Measurements from ENCODE around the gene CACNA1C. TPM values are rescaled to one million over a fixed set of nuclear protein-coding genes. Genes with fewer than 3 reads are reported as not detected.

CACNA1C gene
- polyA plus RNA-seq, 1 donor from 2014 or later = 0.06 TPM

GRCh38 chr12:2290516-2291065 lies 237.8 kb downstream of the CACNA1C start:
- Mint-ChIP-seq H3K36me3 (no peaks in the 10 kb centered on the region), H3K4me1 (peaks cover 0 to 6% (median 2%) of the 10 kb centered on the region in 3 donors), H3K27me3 (peaks cover 10% of the 10 kb centered on the region), H3K9me3 (no peaks in the 10 kb centered on the region), H3K4me3 (no peak overlapping the region), H3K27ac (no peak overlapping the region)

GRCh38 chr12:2291182-2291832 lies 238.5 kb downstream of the CACNA1C start:
- Mint-ChIP-seq H3K9me3 (no peaks in the 10 kb centered on the region), H3K4me1 (peaks cover 0 to 6% (median 2%) of the 10 kb centered on the region in 3 donors), H3K36me3 (no peaks in the 10 kb centered on the region), H3K27ac (no peak overlapping the region), H3K27me3 (peaks cover 11% of the 10 kb centered on the region), H3K4me3 (no peak overlapping the region)

GRCh38 chr12:2291947-2292346 lies 239.2 kb downstream of the CACNA1C start:
- H3K36me3 Mint-ChIP-seq = no peaks in the 10 kb centered on the region
- H3K4me3 Mint-ChIP-seq = no peak overlapping the region
- H3K27ac Mint-ChIP-seq = no peak overlapping the region
- no peaks in the 10 kb centered on the region for H3K9me3 Mint-ChIP-seq
- peaks cover 15% of the 10 kb centered on the region for H3K27me3 Mint-ChIP-seq
- H3K4me1 Mint-ChIP-seq = peaks cover 0 to 9% (median 2%) of the 10 kb centered on the region in 3 donors

- Mint-ChIP-seq H3K9me3 (no peaks in the 10 kb centered on the region), H3K36me3 (no peaks in the 10 kb centered on the region), H3K27ac (no peak overlapping the region), H3K27me3 (peaks cover 17% of the 10 kb centered on the region), H3K4me3 (no peak overlapping the region), H3K4me1 (peaks cover 1 to 12% (median 2%) of the 10 kb centered on the region in 3 donors)
Measured at GRCh38 chr12:2292560-2292959, 239.8 kb downstream of the CACNA1C start.

GRCh38 chr12:2294651-2295475 lies 242.1 kb downstream of the CACNA1C start:
- Mint-ChIP-seq H3K4me3 (peak overlapping the region in 1 of 4 donors; percentile 2), H3K9me3 (no peaks in the 10 kb centered on the region), H3K27me3 (peaks cover 18% of the 10 kb centered on the region), H3K27ac (no peak overlapping the region), H3K36me3 (no peaks in the 10 kb centered on the region), H3K4me1 (peaks cover 5 to 22% (median 5%) of the 10 kb centered on the region in 3 donors)

GRCh38 chr12:2295941-2296461 lies 243.2 kb downstream of the CACNA1C start:
- Mint-ChIP-seq H3K27me3 (peaks cover 18% of the 10 kb centered on the region), H3K4me1 (peaks cover 5 to 22% (median 5%) of the 10 kb centered on the region in 3 donors)

GRCh38 chr12:2297004-2297403 lies 244.2 kb downstream of the CACNA1C start:
- H3K4me3 Mint-ChIP-seq = no peak overlapping the region
- peaks cover 17% of the 10 kb centered on the region for H3K27me3 Mint-ChIP-seq
- H3K27ac Mint-ChIP-seq = no peak overlapping the region
- peaks cover 5 to 22% (median 5%) of the 10 kb centered on the region in 3 donors for H3K4me1 Mint-ChIP-seq
- no peaks in the 10 kb centered on the region for H3K36me3 Mint-ChIP-seq
- no peaks in the 10 kb centered on the region for H3K9me3 Mint-ChIP-seq

More at GRCh38 chr12:2295941-2296461, 243.2 kb downstream of the CACNA1C start:
- H3K36me3 Mint-ChIP-seq = no peaks in the 10 kb centered on the region
- H3K4me3 Mint-ChIP-seq = no peak overlapping the region
- H3K9me3 Mint-ChIP-seq = no peaks in the 10 kb centered on the region
- H3K27ac Mint-ChIP-seq = no peak overlapping the region

- Mint-ChIP-seq H3K9me3 (no peaks in the 10 kb centered on the region), H3K27ac (no peak overlapping the region), H3K27me3 (peaks cover 17% of the 10 kb centered on the region), H3K4me3 (peak overlapping the region in 1 of 4 donors; percentile 1), H3K4me1 (peaks cover 5 to 22% (median 5%) of the 10 kb centered on the region in 3 donors), H3K36me3 (no peaks in the 10 kb centered on the region)
Measured at GRCh38 chr12:2297658-2298057, 244.9 kb downstream of the CACNA1C start.

GRCh38 chr12:2298556-2299200 lies 245.9 kb downstream of the CACNA1C start:
- H3K27me3 Mint-ChIP-seq = peaks cover 17% of the 10 kb centered on the region
- H3K4me3 Mint-ChIP-seq = no peak overlapping the region
- peaks cover 5 to 22% (median 5%) of the 10 kb centered on the region in 3 donors for H3K4me1 Mint-ChIP-seq
- H3K36me3 Mint-ChIP-seq = no peaks in the 10 kb centered on the region
- no peak overlapping the region for H3K27ac Mint-ChIP-seq
- no peaks in the 10 kb centered on the region for H3K9me3 Mint-ChIP-seq

GRCh38 chr12:2299206-2299605 lies 246.4 kb downstream of the CACNA1C start:
- H3K27me3 Mint-ChIP-seq = peaks cover 15% of the 10 kb centered on the region
- no peak overlapping the region for H3K27ac Mint-ChIP-seq
- H3K4me1 Mint-ChIP-seq = peaks cover 4 to 22% (median 5%) of the 10 kb centered on the region in 3 donors
- no peaks in the 10 kb centered on the region for H3K36me3 Mint-ChIP-seq
- no peaks in the 10 kb centered on the region for H3K9me3 Mint-ChIP-seq
- no peak overlapping the region for H3K4me3 Mint-ChIP-seq

GRCh38 chr12:2300168-2300567 lies 247.4 kb downstream of the CACNA1C start:
- H3K36me3 Mint-ChIP-seq = no peaks in the 10 kb centered on the region
- H3K9me3 Mint-ChIP-seq = no peaks in the 10 kb centered on the region
- no peak overlapping the region for H3K27ac Mint-ChIP-seq
- peaks cover 3 to 18% (median 5%) of the 10 kb centered on the region in 3 donors for H3K4me1 Mint-ChIP-seq
- peaks cover 13% of the 10 kb centered on the region for H3K27me3 Mint-ChIP-seq
- no peak overlapping the region for H3K4me3 Mint-ChIP-seq

GRCh38 chr12:2300886-2301285 lies 248.1 kb downstream of the CACNA1C start:
- Mint-ChIP-seq H3K27me3 (peaks cover 12% of the 10 kb centered on the region), H3K4me1 (peaks cover 3 to 16% (median 5%) of the 10 kb centered on the region in 3 donors)

GRCh38 chr12:2301531-2302461 lies 249.0 kb downstream of the CACNA1C start:
- Mint-ChIP-seq H3K36me3 (no peaks in the 10 kb centered on the region), H3K9me3 (no peaks in the 10 kb centered on the region), H3K4me1 (peaks cover 3 to 13% (median 5%) of the 10 kb centered on the region in 3 donors), H3K27me3 (peaks cover 7% of the 10 kb centered on the region), H3K4me3 (no peak overlapping the region), H3K27ac (no peak overlapping the region)

More at GRCh38 chr12:2300886-2301285, 248.1 kb downstream of the CACNA1C start:
- Mint-ChIP-seq H3K27ac (no peak overlapping the region), H3K36me3 (no peaks in the 10 kb centered on the region), H3K4me3 (no peak overlapping the region), H3K9me3 (no peaks in the 10 kb centered on the region)
